Measurements from ENCODE around the gene MED27. TPM values are rescaled to one million over a fixed set of nuclear protein-coding genes. Genes with fewer than 3 reads are reported as not detected.

MED27 gene
- total and polyA plus RNA-seq, 2 of the 4 experiments (the other 2 are of a cell fraction), result 50.2 to 63.4 TPM

- CTCF ChIA-PET, result no interaction called here
Observed at GRCh38 chr9:132087438-132088030, 7.9 kb upstream of the MED27 start.

More at GRCh38 chr9:132087438-132088030, 7.9 kb upstream of the MED27 start:
- no peak overlapping the region for H3K4ac ChIP-seq (ENCODE audit: low read depth, low read length)
- H4K20me1 ChIP-seq (ENCODE audit: insufficient read depth, low read length), result no peaks in the 10 kb centered on the region
- peaks cover 3% of the 10 kb centered on the region for H3K9me3 ChIP-seq (ENCODE audit: control insufficient read depth, insufficient read depth, low read length)
- no peak overlapping the region for H2BK120ac ChIP-seq (ENCODE audit: low read depth, low read length)
- no peak for TF ChIP-seq MAFK (IDR thresholded peaks at IDR 0.05; ENCODE audit: low read depth, low read length)
- no peak for TF ChIP-seq MAZ (IDR thresholded peaks at IDR 0.05; ENCODE audit: borderline replicate concordance, low read depth, low read length)
- TF ChIP-seq BHLHE40 (IDR thresholded peaks at IDR 0.05; ENCODE audit: low read depth, low read length), result no peak
- TF ChIP-seq NFE2L2 (IDR thresholded peaks at IDR 0.05; ENCODE audit: low read depth, low read length), result no peak
- TF ChIP-seq ELK1 (IDR thresholded peaks at IDR 0.05; ENCODE audit: borderline replicate concordance, low read depth, low read length), result no peak
- no peak for TF ChIP-seq RCOR1 (IDR thresholded peaks at IDR 0.05; ENCODE audit: insufficient replicate concordance, low read length)
- TF ChIP-seq POLR2A (IDR thresholded peaks at IDR 0.05; ENCODE audit: low read depth, low read length), result no peak
- TF ChIP-seq USF2 (IDR thresholded peaks at IDR 0.05; ENCODE audit: low read depth, low read length), result no peak
- TF ChIP-seq SMC3 (IDR thresholded peaks at IDR 0.05; ENCODE audit: low read depth, low read length), result no peak
- TF ChIP-seq MXI1 (IDR thresholded peaks at IDR 0.05; ENCODE audit: borderline replicate concordance, low read depth, low read length), result no peak
- no peak for TF ChIP-seq RAD21 (IDR thresholded peaks at IDR 0.05; ENCODE audit: low read length)
- TF ChIP-seq, protein P1, sequence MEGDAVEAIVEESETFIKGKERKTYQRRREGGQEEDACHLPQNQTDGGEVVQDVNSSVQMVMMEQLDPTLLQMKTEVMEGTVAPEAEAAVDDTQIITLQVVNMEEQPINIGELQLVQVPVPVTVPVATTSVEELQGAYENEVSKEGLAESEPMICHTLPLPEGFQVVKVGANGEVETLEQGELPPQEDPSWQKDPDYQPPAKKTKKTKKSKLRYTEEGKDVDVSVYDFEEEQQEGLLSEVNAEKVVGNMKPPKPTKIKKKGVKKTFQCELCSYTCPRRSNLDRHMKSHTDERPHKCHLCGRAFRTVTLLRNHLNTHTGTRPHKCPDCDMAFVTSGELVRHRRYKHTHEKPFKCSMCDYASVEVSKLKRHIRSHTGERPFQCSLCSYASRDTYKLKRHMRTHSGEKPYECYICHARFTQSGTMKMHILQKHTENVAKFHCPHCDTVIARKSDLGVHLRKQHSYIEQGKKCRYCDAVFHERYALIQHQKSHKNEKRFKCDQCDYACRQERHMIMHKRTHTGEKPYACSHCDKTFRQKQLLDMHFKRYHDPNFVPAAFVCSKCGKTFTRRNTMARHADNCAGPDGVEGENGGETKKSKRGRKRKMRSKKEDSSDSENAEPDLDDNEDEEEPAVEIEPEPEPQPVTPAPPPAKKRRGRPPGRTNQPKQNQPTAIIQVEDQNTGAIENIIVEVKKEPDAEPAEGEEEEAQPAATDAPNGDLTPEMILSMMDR (conservative IDR thresholded peaks at IDR 0.05; ENCODE audit: low read depth, low read length), result no peak
- TF ChIP-seq FOS (IDR thresholded peaks at IDR 0.05; ENCODE audit: low read depth, low read length), result no peak
- TF ChIP-seq CHD1 (IDR thresholded peaks at IDR 0.05; ENCODE audit: low read depth, low read length), result no peak
- no peaks in the 10 kb centered on the region for H3K4me1 ChIP-seq (ENCODE audit: control insufficient read depth, insufficient read depth, low read length)
- H3K9ac ChIP-seq (ENCODE audit: low read depth, low read length), result no peak overlapping the region
- no peak overlapping the region for H2AFZ ChIP-seq (replicated peaks; ENCODE audit: low read length, poor library complexity)
- H3K79me1 ChIP-seq (ENCODE audit: low read depth in 1 of 2, low read length in 2 of 2), result no peaks in the 10 kb centered on the region
- in situ Hi-C loops (cut with MboI; ENCODE audit: low sequenced_read_pairs) (no loop called here), dilution Hi-C loops (cut with HindIII; ENCODE audit: low sequenced_read_pairs, unreplicated experiment) (no loop called here), intact Hi-C loops (cut with micrococcal nuclease) (no loop called here)
- POLR2A ChIA-PET (ENCODE audit: unreplicated experiment), result no interaction called here
- H3K56ac ChIP-seq (ENCODE audit: extremely low read depth, insufficient read depth, low read length), result no peak overlapping the region
- H3K9me1 ChIP-seq (ENCODE audit: insufficient read depth, low read length), result no peaks in the 10 kb centered on the region
- peaks cover 22% of the 10 kb centered on the region for H3K27me3 ChIP-seq (ENCODE audit: control insufficient read depth, insufficient read depth, low read length)
- BruUV-seq (replicated peaks), result no TSS peak
- H3K18ac ChIP-seq (ENCODE audit: low read depth, low read length), result no peak overlapping the region
- no peak overlapping the region for H2AK5ac ChIP-seq (ENCODE audit: low read depth, low read length)
- no peak overlapping the region for H4K8ac ChIP-seq (ENCODE audit: low read depth in 2 of 2, low read length in 2 of 2)
- H3K14ac ChIP-seq (replicated peaks; ENCODE audit: low read depth, low read length), result no peak overlapping the region
- H4K5ac ChIP-seq (ENCODE audit: low read depth, low read length), result no peak overlapping the region
- H3K27ac ChIP-seq (ENCODE audit: insufficient read depth, low read length), result no peak overlapping the region
- H3K4me2 ChIP-seq (ENCODE audit: low read depth, low read length), result no peak overlapping the region
- no CpG with 5 or more reads among the region's 7 CpGs for WGBS, 2 experiments (ENCODE audit: extremely low coverage in 2 of 2, insufficient read length in 1 of 2)
- H3K23ac ChIP-seq (ENCODE audit: low read depth, low read length), result no peak overlapping the region
- H4K91ac ChIP-seq (ENCODE audit: insufficient read depth, low read depth, low read length), result no peak overlapping the region
- no peak overlapping the region for H2AK9ac ChIP-seq (replicated peaks; ENCODE audit: low read depth, low read length, poor library complexity)
- H2BK5ac ChIP-seq (ENCODE audit: low read depth, low read length, poor library complexity, severe bottlenecking), result no peak overlapping the region
- no peak overlapping the region for H2BK15ac ChIP-seq (ENCODE audit: low read depth, low read length)
- H3K36me3 ChIP-seq (ENCODE audit: control insufficient read depth, insufficient read depth, low read length), result no peaks in the 10 kb centered on the region
- ATAC-seq (ENCODE audit: low read depth), result no peak
- no peak overlapping the region for H2BK20ac ChIP-seq (ENCODE audit: low read depth, low read length)
- DNase-seq, result no peak
- no peak overlapping the region for H3K4me3 ChIP-seq (ENCODE audit: insufficient read depth, low read depth, low read length)
